ENCODE data around the gene HOXD3. TPM values are rescaled to one million over a fixed set of nuclear protein-coding genes. Genes with fewer than 3 reads are reported as not detected.

The HOXD3 gene
- total and polyA plus RNA-seq, 4 donors = not detected

- no peak for TF ChIP-seq MAX (IDR thresholded peaks at IDR 0.05)
- TF ChIP-seq CTCF (IDR thresholded peaks at IDR 0.05; ENCODE audit: low read depth, low read length, missing input control) = no peak
- no peak for TF ChIP-seq EGR1 (IDR thresholded peaks at IDR 0.05; ENCODE audit: low read depth in 2 of 2)
- no peak for TF ChIP-seq RAD21 (IDR thresholded peaks at IDR 0.05)
- TF ChIP-seq FOXA2 (IDR thresholded peaks at IDR 0.05) = no peak
Observed at GRCh38 chr2:176130147-176130956, 26.8 kb upstream of the HOXD3 start (continued).

GRCh38 chr2:176130957-176131847 lies 25.9 kb upstream of the HOXD3 start:
- Histone ChIP-seq H3K36me3 (ENCODE audit: control insufficient read depth in 4 of 4, insufficient read depth in 3 of 4, low read depth in 1 of 4, low read length in 3 of 4) (no peaks in the 10 kb centered on the region), H3K9ac (ENCODE audit: low read depth in 1 of 2, low read length in 2 of 2) (no peak overlapping the region), H3K27me3 (ENCODE audit: control insufficient read depth in 4 of 4, insufficient read depth in 4 of 4, low read length in 3 of 4) (peaks cover 6 to 67% (median 26%) of the 10 kb centered on the region in 4 donors), H3K4me1 (ENCODE audit: control insufficient read depth in 4 of 4, insufficient read depth in 4 of 4, low read length in 3 of 4) (peaks cover 3 to 16% (median 6%) of the 10 kb centered on the region in 4 donors), H3K27ac (ENCODE audit: low read depth in 1 of 2, low read length in 2 of 2) (no peak overlapping the region), H3K9me3 (ENCODE audit: control insufficient read depth in 4 of 4, low read length in 3 of 4) (peaks cover 0 to 11% (median 0%) of the 10 kb centered on the region in 4 donors), H3K4me3 (ENCODE audit: low read depth in 1 of 3, low read length in 3 of 3) (no peak overlapping the region)
- no peak for DNase-seq (ENCODE audit: low spot score)
- TF ChIP-seq TAF1 (conservative IDR thresholded peaks at IDR 0.05) (no peak), GABPA (IDR thresholded peaks at IDR 0.05 in 1 of 2, conservative IDR thresholded peaks at IDR 0.05 in 1 of 2) (no peak), SP1 (IDR thresholded peaks at IDR 0.05) (no peak), ATF3 (IDR thresholded peaks at IDR 0.05) (no peak), JUND (IDR thresholded peaks at IDR 0.05) (no peak), YY1 (IDR thresholded peaks at IDR 0.05) (no peak), EGR1 (IDR thresholded peaks at IDR 0.05; ENCODE audit: low read depth in 2 of 2) (no peak), ZBTB33 (IDR thresholded peaks at IDR 0.05) (no peak), FOXA2 (IDR thresholded peaks at IDR 0.05) (no peak), REST (IDR thresholded peaks at IDR 0.05) (no peak), MAX (IDR thresholded peaks at IDR 0.05) (no peak)
- 17% methylated on average over 15 of the region's 15 CpGs for WGBS

Measured in liver (tissue), 9 donors.